Measurements from ENCODE around the gene POLR2A. TPM values are rescaled to one million over a fixed set of nuclear protein-coding genes. Genes with fewer than 3 reads are reported as not detected.

Gene POLR2A
- total RNA-seq, 1 donor from 2014 or later, result 69.5 TPM

DNA sequence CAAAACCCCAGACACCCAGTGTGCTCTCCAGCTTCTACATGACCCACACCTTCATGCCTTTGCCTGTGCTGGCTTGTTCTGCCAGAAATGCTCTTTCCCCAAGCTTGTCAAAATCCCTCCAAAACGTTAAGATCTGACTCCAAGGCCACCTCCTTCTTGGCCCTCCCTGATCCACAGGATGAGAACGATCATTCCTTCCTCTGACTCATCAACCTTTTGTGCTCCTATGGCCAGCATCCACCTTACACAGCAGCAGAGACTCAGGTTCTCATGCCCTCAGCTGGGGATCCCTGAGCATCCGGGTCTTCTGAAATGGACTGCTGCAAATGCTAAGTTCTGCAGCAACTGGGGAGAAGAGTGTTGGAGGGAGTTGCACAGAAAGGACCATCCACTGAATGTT lies 7.7 kb upstream of the POLR2A start:
- H3K4me1 ChIP-seq, result peaks cover 14 to 37% of the 10 kb centered on the region in 2 donors
- H3K9me3 ChIP-seq, result no peaks in the 10 kb centered on the region
- H3K4me3 ChIP-seq, result no peak overlapping the region
- no peak for DNase-seq (ENCODE audit: low spot score in 2 of 2)
- H3K27me3 ChIP-seq, result no peaks in the 10 kb centered on the region
- peak overlapping the region; percentile 100 for H3K27ac ChIP-seq
- intact Hi-C loops (cut with DNase I), result loop anchor here (2.0 kb wide), 1 partner anchor 20 kb away; no protein-coding TSS in a partner anchor
- TF ChIP-seq, protein P1, sequence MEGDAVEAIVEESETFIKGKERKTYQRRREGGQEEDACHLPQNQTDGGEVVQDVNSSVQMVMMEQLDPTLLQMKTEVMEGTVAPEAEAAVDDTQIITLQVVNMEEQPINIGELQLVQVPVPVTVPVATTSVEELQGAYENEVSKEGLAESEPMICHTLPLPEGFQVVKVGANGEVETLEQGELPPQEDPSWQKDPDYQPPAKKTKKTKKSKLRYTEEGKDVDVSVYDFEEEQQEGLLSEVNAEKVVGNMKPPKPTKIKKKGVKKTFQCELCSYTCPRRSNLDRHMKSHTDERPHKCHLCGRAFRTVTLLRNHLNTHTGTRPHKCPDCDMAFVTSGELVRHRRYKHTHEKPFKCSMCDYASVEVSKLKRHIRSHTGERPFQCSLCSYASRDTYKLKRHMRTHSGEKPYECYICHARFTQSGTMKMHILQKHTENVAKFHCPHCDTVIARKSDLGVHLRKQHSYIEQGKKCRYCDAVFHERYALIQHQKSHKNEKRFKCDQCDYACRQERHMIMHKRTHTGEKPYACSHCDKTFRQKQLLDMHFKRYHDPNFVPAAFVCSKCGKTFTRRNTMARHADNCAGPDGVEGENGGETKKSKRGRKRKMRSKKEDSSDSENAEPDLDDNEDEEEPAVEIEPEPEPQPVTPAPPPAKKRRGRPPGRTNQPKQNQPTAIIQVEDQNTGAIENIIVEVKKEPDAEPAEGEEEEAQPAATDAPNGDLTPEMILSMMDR (IDR thresholded peaks at IDR 0.05), result no peak
- peaks cover 0 to 3% of the 10 kb centered on the region in 2 donors for H3K36me3 ChIP-seq

DNA sequence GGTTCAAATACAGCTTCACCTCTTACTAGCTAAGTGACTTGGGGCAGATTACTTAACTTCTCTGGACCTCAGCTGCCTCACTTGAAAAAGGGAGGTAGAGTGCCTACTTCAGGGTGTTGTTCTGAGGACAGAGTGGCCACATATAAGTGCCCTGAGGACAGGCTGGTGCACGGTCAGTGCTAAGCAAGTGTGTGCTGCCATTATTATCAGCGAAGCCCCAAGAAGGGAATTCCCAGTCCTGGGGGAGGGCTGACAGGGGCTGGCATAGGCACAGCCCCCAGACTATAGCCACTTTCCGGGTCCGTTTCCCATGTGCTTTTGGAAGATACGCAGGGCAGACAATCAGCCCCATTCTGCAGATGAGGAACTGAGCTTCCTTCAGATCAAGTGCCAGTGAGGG lies 7.2 kb upstream of the POLR2A start:
- H3K27ac ChIP-seq, result peak overlapping the region; percentile 100
- TF ChIP-seq, protein P1 (IDR thresholded peaks at IDR 0.05), result no peak

GRCh38 chr17:7477392-7478275 lies 6.5 kb upstream of the POLR2A start:
- Histone ChIP-seq H3K36me3 (peaks cover 0 to 3% of the 10 kb centered on the region in 2 donors), H3K4me3 (peak overlapping the region; percentile 100), H3K27ac (peak overlapping the region; percentile 100), H3K4me1 (peaks cover 14 to 42% of the 10 kb centered on the region in 2 donors), H3K9me3 (no peaks in the 10 kb centered on the region), H3K27me3 (no peaks in the 10 kb centered on the region)
- no peak for DNase-seq (ENCODE audit: low spot score in 2 of 2)
- intact Hi-C loops (cut with DNase I), result loop anchor here (2.0 kb wide), 1 partner anchor 21 kb away; no protein-coding TSS in a partner anchor
- TF ChIP-seq, protein P1 (IDR thresholded peaks at IDR 0.05), result no peak

More for the DNA sequence above, 7.2 kb upstream of the POLR2A start:
- intact Hi-C loops (cut with DNase I), result loop anchor here (2.0 kb wide), 1 partner anchor 20 kb away; no protein-coding TSS in a partner anchor
- no peaks in the 10 kb centered on the region for H3K9me3 ChIP-seq
- DNase-seq (ENCODE audit: low spot score in 2 of 2), result no peak
- peaks cover 0 to 3% of the 10 kb centered on the region in 2 donors for H3K36me3 ChIP-seq
- H3K4me3 ChIP-seq, result peak overlapping the region; percentile 100
- no peaks in the 10 kb centered on the region for H3K27me3 ChIP-seq
- H3K4me1 ChIP-seq, result peaks cover 14 to 40% of the 10 kb centered on the region in 2 donors

DNA sequence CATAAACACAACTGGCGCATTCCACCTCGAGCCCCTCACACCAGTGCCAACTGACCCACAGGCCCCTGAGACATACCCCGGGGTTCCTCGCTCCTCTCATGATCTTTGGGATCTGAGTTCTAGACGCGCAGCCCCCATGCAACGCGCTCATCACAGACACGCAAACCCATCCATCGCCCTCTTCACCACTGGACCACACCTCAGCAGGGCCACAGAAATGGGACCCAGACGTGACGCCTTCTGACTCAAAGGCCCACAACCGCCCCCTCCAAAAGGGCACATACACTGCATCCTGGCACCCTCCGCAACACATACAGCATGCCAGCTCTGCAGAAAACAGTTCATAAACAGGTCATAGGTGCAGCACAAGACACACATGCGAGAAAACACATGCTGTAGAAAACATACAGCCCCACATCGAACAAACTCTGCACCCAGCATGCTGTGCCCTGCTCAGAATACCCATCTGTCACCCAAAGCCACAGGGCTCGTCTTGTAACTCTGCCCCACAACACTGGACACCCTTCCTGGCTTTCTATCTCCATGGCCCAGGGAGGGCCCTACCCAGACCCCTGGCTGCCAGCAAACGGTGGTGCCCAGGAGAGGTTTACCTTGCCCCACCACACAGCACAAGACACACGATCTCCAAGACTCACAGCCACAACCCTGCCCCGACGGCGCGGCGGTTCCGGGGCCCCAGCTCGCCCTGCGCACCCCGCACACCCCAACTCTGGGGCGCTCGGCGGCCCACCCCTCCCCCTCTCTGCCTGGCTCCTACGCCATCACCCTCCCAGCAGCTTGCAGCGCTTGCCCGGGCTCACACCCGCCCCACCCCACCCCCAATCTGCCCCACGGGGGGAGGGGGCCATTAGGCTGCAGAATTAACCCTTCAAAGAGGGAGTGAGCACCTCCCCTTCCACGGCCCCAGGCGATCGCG lies 5.6 kb upstream of the POLR2A start:
- intact Hi-C loops (cut with DNase I), result no loop called here
- TF ChIP-seq, protein P1 (IDR thresholded peaks at IDR 0.05), result no peak
- Histone ChIP-seq H3K4me1 (peaks cover 14 to 44% of the 10 kb centered on the region in 2 donors), H3K27ac (peak overlapping the region; percentile 100), H3K9me3 (no peaks in the 10 kb centered on the region), H3K27me3 (no peaks in the 10 kb centered on the region), H3K36me3 (peaks cover 0 to 3% of the 10 kb centered on the region in 2 donors), H3K4me3 (peak overlapping the region; percentile 100)
- DNase-seq (ENCODE audit: low spot score in 2 of 2), result peak in 1 of 2 donors; percentile 81

Data from ascending aorta (tissue), 2 donors.